Activated B cell treated with CpG ODN at 0.5 μM for 24 hours (primary cell): ENCODE measurements around the gene PISD. TPM values are rescaled to one million over a fixed set of nuclear protein-coding genes. Genes with fewer than 3 reads are reported as not detected.
A peak's percentile ranks its signal among the peaks of the same experiment; 100 is the strongest.

Experiments
- ATAC-seq: fragments of 200-7000 bp; cut with Tn5 transposase; one replicate; pipeline ENCODE4 v1.10.0; 2021; ENCODE audit warnings: low read depth, mild to moderate bottlenecking, moderate library complexity
- CTCF ChIA-PET: fragments of 350-600 bp; sonication (Branson Sonifier 250); formaldehyde crosslinking; loops from one replicate; lab custom pipeline; 2021; ENCODE audit warnings: antibody characterized with exemption; lab: Charles Lee
- POLR2A ChIA-PET: fragments of 350-600 bp; sonication (Branson Sonifier 250); formaldehyde crosslinking; loops from one replicate; lab custom pipeline; 2021; ENCODE audit warnings: antibody characterized with exemption; lab: Charles Lee
- DNase-seq: peaks from one replicate; pipeline ENCODE4 v3.0.0; 2022
- H3K27ac Mint-ChIP-seq: one replicate; pipeline ENCODE4 v1.8.0; 2020; ENCODE audit warnings: mixed read lengths
- H3K27me3 Mint-ChIP-seq: one replicate; pipeline ENCODE4 v1.8.0; 2021; ENCODE audit warnings: mixed read lengths
- H3K36me3 Mint-ChIP-seq: one replicate; pipeline ENCODE4 v1.8.0; 2021; ENCODE audit warnings: low read depth, mixed read lengths
- H3K4me1 Mint-ChIP-seq: one replicate; pipeline ENCODE4 v1.8.0; 2021; ENCODE audit warnings: mixed read lengths
- H3K4me3 Mint-ChIP-seq: one replicate; pipeline ENCODE4 v1.8.0; 2020; ENCODE audit warnings: mild to moderate bottlenecking, mixed read lengths
- H3K9me3 Mint-ChIP-seq: one replicate; pipeline ENCODE4 v1.8.0; 2020; ENCODE audit warnings: mixed read lengths
- CTCF ChIP-seq: fragments of 200-600 bp; IDR thresholded peaks from one replicate; pipeline ENCODE4 v1.8.0; 2022; ENCODE audit warnings: antibody characterized with exemption, mild to moderate bottlenecking
- intact Hi-C: fragments of 100-400 bp; cut with micrococcal nuclease; formaldehyde crosslinking; loops from one replicate; pipeline ENCODE4 v1.15.1; 2024
- total RNA-seq: library from RNA; stranded (reverse); gene quantifications from 2 replicates; pipeline ENCODE4 v1.2.3, GENCODE V29; 2022

Gene PISD
- total RNA-seq, 1 donor from 2014 or later, result 61.6 TPM

GRCh38 chr22:31619611-31620300 is 42.3 kb downstream of the PISD start:
- intact Hi-C loops, result loop anchor here (5.0 kb wide), 1 partner anchor 37 kb away; no protein-coding TSS in a partner anchor
- no peaks in the 10 kb centered on the region for H3K9me3 Mint-ChIP-seq
- TF ChIP-seq CTCF, result no peak
- DNase-seq (no peak), ATAC-seq (no peak)
- no peaks in the 10 kb centered on the region for H3K27me3 Mint-ChIP-seq
- peaks cover 55% of the 10 kb centered on the region for H3K36me3 Mint-ChIP-seq
- POLR2A ChIA-PET, result interaction anchor here (2.2 kb wide), 1 partner anchor 10 kb away, joined by 10 read pairs; no protein-coding TSS in a partner anchor
- CTCF ChIA-PET, result no interaction called here
- no peak overlapping the region for H3K4me3 Mint-ChIP-seq
- H3K4me1 Mint-ChIP-seq, result peaks cover 24% of the 10 kb centered on the region
- H3K27ac Mint-ChIP-seq, result peak overlapping the region; percentile 50

- Mint-ChIP-seq H3K36me3 (peaks cover 54% of the 10 kb centered on the region), H3K9me3 (no peaks in the 10 kb centered on the region), H3K27me3 (no peaks in the 10 kb centered on the region), H3K4me3 (no peak overlapping the region), H3K27ac (peak overlapping the region; percentile 46), H3K4me1 (peaks cover 33% of the 10 kb centered on the region)
- DNase-seq (no peak), ATAC-seq (no peak)
- ChIA-PET CTCF (no interaction called here), POLR2A (no interaction called here)
- no peak for TF ChIP-seq CTCF
- intact Hi-C loops, result loop anchor here (5.0 kb wide), 1 partner anchor 36 kb away; no protein-coding TSS in a partner anchor
Measured at GRCh38 chr22:31618471-31619176, 43.4 kb downstream of the PISD start.

- H3K27ac Mint-ChIP-seq, result no peak overlapping the region
- POLR2A ChIA-PET, result no interaction called here
- ATAC-seq (no peak), DNase-seq (no peak)
- H3K4me1 Mint-ChIP-seq, result peaks cover 33% of the 10 kb centered on the region
- no peak for TF ChIP-seq CTCF
- H3K4me3 Mint-ChIP-seq, result no peak overlapping the region
- H3K36me3 Mint-ChIP-seq, result peaks cover 54% of the 10 kb centered on the region
- CTCF ChIA-PET, result no interaction called here
- no peaks in the 10 kb centered on the region for H3K9me3 Mint-ChIP-seq
- no peaks in the 10 kb centered on the region for H3K27me3 Mint-ChIP-seq
- intact Hi-C loops, result loop anchor here (5.0 kb wide), 1 partner anchor 36 kb away; no protein-coding TSS in a partner anchor
Measured at GRCh38 chr22:31618057-31618456, 44.0 kb downstream of the PISD start.

- peaks cover 33% of the 10 kb centered on the region for H3K4me1 Mint-ChIP-seq
- no peaks in the 10 kb centered on the region for H3K9me3 Mint-ChIP-seq
- intact Hi-C loops, result loop anchor here (1.0 to 5.0 kb wide), 2 partner anchors 14 to 34 kb away; no protein-coding TSS in a partner anchor
- H3K4me3 Mint-ChIP-seq, result no peak overlapping the region
- H3K27me3 Mint-ChIP-seq, result no peaks in the 10 kb centered on the region
- POLR2A ChIA-PET, result interaction anchor here (0.6 to 2.7 kb wide), 5 partner anchors 13 to 34 kb away, joined by 3 to 23 read pairs (median 4); no protein-coding TSS in a partner anchor
- peak overlapping the region; percentile 69 for H3K27ac Mint-ChIP-seq
- ATAC-seq, result peak; percentile 96
- DNase-seq, result no peak
- CTCF ChIA-PET, result interaction anchor here (0.7 to 1.5 kb wide), 4 partner anchors 14 to 165 kb away, joined by 3 to 5 read pairs (median 4); no protein-coding TSS in a partner anchor
- TF ChIP-seq CTCF, result no peak
- peaks cover 55% of the 10 kb centered on the region for H3K36me3 Mint-ChIP-seq
Measured at GRCh38 chr22:31616315-31616980, 45.6 kb downstream of the PISD start.
